Activated B cell treated with CpG ODN at 0.5 μM for 24 hours (primary cell): ENCODE results near the gene BSN. TPM values are rescaled to one million over a fixed set of nuclear protein-coding genes. Genes with fewer than 3 reads are reported as not detected.

Source experiments
- ATAC-seq: fragments of 200-7000 bp; cut with Tn5 transposase; one replicate; pipeline ENCODE4 v1.10.0; 2021; ENCODE audit warnings: low read depth, mild to moderate bottlenecking, moderate library complexity
- CTCF ChIA-PET: fragments of 350-600 bp; sonication (Branson Sonifier 250); formaldehyde crosslinking; loops from one replicate; lab custom pipeline; 2021; ENCODE audit warnings: antibody characterized with exemption; lab: Charles Lee
- POLR2A ChIA-PET: fragments of 350-600 bp; sonication (Branson Sonifier 250); formaldehyde crosslinking; loops from one replicate; lab custom pipeline; 2021; ENCODE audit warnings: antibody characterized with exemption; lab: Charles Lee
- DNase-seq: peaks from one replicate; pipeline ENCODE4 v3.0.0; 2022
- H3K27ac Mint-ChIP-seq: one replicate; pipeline ENCODE4 v1.8.0; 2020; ENCODE audit warnings: mixed read lengths
- H3K27me3 Mint-ChIP-seq: one replicate; pipeline ENCODE4 v1.8.0; 2021; ENCODE audit warnings: mixed read lengths
- H3K36me3 Mint-ChIP-seq: one replicate; pipeline ENCODE4 v1.8.0; 2021; ENCODE audit warnings: low read depth, mixed read lengths
- H3K4me1 Mint-ChIP-seq: one replicate; pipeline ENCODE4 v1.8.0; 2021; ENCODE audit warnings: mixed read lengths
- H3K4me3 Mint-ChIP-seq: one replicate; pipeline ENCODE4 v1.8.0; 2020; ENCODE audit warnings: mild to moderate bottlenecking, mixed read lengths
- H3K9me3 Mint-ChIP-seq: one replicate; pipeline ENCODE4 v1.8.0; 2020; ENCODE audit warnings: mixed read lengths
- intact Hi-C: fragments of 100-400 bp; cut with micrococcal nuclease; formaldehyde crosslinking; loops from one replicate; pipeline ENCODE4 v1.15.1; 2024
- total RNA-seq: library from RNA; stranded (reverse); gene quantifications from 2 replicates; pipeline ENCODE4 v1.2.3, GENCODE V29; 2022
- TF ChIP-seq, protein P1 (sequence below): fragments of 200-600 bp; IDR thresholded peaks from one replicate; pipeline ENCODE4 v1.8.0; 2022; ENCODE audit warnings: antibody characterized with exemption, mild to moderate bottlenecking

BSN gene
- total RNA-seq, 1 donor from 2014 or later = 0.69 TPM

DNA sequence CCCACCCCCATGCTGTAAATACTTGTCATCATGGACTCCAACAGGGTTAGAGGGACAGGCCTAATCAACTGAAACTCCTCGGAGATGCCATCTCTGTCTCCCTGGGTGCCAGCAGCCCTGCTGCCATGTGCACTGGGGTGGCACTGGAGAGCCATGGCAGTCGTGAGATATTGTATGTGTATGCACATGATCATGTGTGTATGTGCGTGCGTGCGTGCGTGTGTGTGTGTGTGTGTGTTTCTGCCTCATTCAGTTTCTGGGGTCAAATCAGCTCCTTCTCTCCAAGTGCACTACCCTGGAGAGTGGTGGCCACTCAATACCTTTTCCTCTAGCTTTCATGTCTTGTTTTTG lies 116.6 kb downstream of the BSN start:
- no peak for DNase-seq
- no peak overlapping the region for H3K4me3 Mint-ChIP-seq
- ATAC-seq = no peak
- peaks cover 12% of the 10 kb centered on the region for H3K36me3 Mint-ChIP-seq
- no peak overlapping the region for H3K27ac Mint-ChIP-seq
- no peaks in the 10 kb centered on the region for H3K27me3 Mint-ChIP-seq
- POLR2A ChIA-PET = interaction anchor here (1.5 kb wide), 1 partner anchor 131 kb away, joined by 17 read pairs; no protein-coding TSS in a partner anchor
- H3K4me1 Mint-ChIP-seq = peaks cover 22% of the 10 kb centered on the region
- intact Hi-C loops = loop anchor here (1.0 to 5.0 kb wide), 5 partner anchors 132 to 664 kb away; partner anchors contain the start of genes HYAL3, NAA80, RHOA and TCTA
- TF ChIP-seq, protein P1, sequence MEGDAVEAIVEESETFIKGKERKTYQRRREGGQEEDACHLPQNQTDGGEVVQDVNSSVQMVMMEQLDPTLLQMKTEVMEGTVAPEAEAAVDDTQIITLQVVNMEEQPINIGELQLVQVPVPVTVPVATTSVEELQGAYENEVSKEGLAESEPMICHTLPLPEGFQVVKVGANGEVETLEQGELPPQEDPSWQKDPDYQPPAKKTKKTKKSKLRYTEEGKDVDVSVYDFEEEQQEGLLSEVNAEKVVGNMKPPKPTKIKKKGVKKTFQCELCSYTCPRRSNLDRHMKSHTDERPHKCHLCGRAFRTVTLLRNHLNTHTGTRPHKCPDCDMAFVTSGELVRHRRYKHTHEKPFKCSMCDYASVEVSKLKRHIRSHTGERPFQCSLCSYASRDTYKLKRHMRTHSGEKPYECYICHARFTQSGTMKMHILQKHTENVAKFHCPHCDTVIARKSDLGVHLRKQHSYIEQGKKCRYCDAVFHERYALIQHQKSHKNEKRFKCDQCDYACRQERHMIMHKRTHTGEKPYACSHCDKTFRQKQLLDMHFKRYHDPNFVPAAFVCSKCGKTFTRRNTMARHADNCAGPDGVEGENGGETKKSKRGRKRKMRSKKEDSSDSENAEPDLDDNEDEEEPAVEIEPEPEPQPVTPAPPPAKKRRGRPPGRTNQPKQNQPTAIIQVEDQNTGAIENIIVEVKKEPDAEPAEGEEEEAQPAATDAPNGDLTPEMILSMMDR = no peak
- CTCF ChIA-PET = interaction anchor here (3.3 kb wide), 1 partner anchor 131 kb away, joined by 86 read pairs; no protein-coding TSS in a partner anchor
- no peaks in the 10 kb centered on the region for H3K9me3 Mint-ChIP-seq

DNA sequence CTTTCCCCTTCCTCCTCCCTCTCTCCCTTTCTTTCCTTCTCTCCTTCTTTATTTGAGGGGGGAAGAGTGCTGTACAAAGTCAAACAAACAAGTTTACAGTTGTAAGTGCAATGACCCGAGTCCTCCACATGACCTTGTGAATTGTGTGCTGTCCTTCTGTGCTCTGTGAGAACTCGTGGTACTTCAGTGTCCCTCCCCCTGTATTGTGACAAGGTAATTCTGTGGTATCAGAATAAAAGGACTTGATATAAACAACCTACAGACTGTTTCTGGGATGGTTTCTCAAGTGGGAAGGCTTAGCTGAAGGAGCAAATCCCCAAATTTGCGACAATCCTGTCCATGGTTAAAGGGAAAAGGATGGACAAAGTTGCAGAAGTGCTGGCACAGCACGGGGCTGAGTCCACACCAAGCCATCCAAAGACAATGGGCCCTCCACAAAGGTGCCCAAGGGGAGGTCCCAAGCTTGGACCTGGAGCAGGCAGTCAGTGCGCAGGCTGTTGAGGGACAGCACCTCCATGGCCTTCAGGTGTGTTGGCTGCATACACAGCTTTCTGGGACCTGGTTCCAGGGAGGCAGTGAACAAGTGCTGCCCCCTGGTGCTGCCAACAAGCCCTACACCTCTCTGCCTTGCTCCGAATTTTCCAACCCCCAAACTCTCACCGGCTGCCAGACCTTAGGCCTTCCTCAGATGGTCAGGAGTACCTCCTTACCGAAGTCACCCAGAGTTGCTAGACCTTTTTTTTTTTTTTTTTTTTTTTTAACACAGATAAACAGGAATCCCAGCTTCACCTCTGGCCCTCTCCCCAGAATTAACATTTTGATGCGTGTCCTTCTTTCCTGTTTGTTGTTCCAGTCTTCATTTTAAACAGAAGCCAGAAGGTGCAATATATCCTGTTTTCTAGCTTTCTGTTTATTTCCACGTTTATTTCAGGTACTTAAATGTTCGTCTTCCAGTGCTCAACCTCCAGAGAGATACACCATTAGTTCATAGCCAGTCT lies 117.3 kb downstream of the BSN start:
- TF ChIP-seq, protein P1 = no peak

DNA sequence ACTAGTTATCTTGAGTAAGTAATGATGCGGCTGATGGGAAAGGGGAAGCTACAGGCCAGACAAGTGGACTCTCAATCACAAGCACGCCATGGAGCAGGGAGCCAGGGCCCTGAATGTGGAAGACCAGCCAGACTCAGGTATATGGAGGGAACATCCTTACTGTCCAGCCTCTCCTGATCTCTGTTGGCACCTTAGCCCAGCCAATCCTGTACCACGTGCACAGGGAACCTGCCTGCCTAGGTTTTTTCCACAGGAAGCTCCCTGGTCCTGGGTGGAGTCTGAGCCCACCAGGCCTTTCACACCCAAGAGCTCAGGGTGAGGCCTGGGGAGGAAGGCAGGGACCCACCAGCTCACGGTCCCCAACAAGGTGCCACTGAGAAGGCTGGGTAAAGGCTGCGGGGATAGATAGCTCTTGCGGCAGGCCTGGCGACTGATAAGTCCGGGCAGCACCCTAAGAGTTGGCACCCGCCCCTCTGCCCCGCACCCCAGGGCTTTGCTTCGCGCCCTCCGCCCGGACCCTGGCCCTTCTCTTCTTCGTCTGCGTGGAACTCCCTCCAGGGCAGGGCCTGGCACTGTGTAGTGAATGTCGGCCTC lies 118.9 kb downstream of the BSN start:
- Mint-ChIP-seq H3K9me3 (no peaks in the 10 kb centered on the region), H3K36me3 (peaks cover 30% of the 10 kb centered on the region), H3K4me3 (peak overlapping the region; percentile 91), H3K27ac (peak overlapping the region; percentile 98), H3K27me3 (no peaks in the 10 kb centered on the region), H3K4me1 (peaks cover 22% of the 10 kb centered on the region)
- CTCF ChIA-PET = interaction anchor here (3.3 kb wide), 1 partner anchor 134 kb away, joined by 86 read pairs; no protein-coding TSS in a partner anchor
- intact Hi-C loops = loop anchor here (1.0 to 5.0 kb wide), 6 partner anchors 46 to 666 kb away; partner anchors contain the start of genes AMIGO3, CCDC71, HYAL3 and NAA80
- POLR2A ChIA-PET = interaction anchor here (0.6 to 1.2 kb wide), 8 partner anchors 16 to 246 kb away, joined by 3 to 10 read pairs (median 4); partner anchors contain the start of genes AMIGO3, BSN, GMPPB and MST1
- no peak for ATAC-seq
- TF ChIP-seq, protein P1 = no peak
- peak; percentile 20 for DNase-seq

More for the DNA sequence above, 117.3 kb downstream of the BSN start:
- DNase-seq = peak; percentile 57
- intact Hi-C loops = loop anchor here (1.0 to 5.0 kb wide), 5 partner anchors 132 to 664 kb away; partner anchors contain the start of genes HYAL3, NAA80, RHOA and TCTA
- no peaks in the 10 kb centered on the region for H3K9me3 Mint-ChIP-seq
- H3K36me3 Mint-ChIP-seq = peaks cover 16% of the 10 kb centered on the region
- H3K4me1 Mint-ChIP-seq = peaks cover 22% of the 10 kb centered on the region
- H3K27ac Mint-ChIP-seq = peak overlapping the region; percentile 80
- ChIA-PET CTCF (interaction anchor here (0.6 to 3.3 kb wide), 5 partner anchors 31 to 332 kb away, joined by 3 to 86 read pairs (median 3); partner anchors contain the start of gene USP4), POLR2A (interaction anchor here (0.6 to 1.5 kb wide), 4 partner anchors 132 to 458 kb away, joined by 4 to 17 read pairs (median 6); no protein-coding TSS in a partner anchor)
- H3K4me3 Mint-ChIP-seq = peak overlapping the region; percentile 76
- H3K27me3 Mint-ChIP-seq = no peaks in the 10 kb centered on the region
- no peak for ATAC-seq

DNA sequence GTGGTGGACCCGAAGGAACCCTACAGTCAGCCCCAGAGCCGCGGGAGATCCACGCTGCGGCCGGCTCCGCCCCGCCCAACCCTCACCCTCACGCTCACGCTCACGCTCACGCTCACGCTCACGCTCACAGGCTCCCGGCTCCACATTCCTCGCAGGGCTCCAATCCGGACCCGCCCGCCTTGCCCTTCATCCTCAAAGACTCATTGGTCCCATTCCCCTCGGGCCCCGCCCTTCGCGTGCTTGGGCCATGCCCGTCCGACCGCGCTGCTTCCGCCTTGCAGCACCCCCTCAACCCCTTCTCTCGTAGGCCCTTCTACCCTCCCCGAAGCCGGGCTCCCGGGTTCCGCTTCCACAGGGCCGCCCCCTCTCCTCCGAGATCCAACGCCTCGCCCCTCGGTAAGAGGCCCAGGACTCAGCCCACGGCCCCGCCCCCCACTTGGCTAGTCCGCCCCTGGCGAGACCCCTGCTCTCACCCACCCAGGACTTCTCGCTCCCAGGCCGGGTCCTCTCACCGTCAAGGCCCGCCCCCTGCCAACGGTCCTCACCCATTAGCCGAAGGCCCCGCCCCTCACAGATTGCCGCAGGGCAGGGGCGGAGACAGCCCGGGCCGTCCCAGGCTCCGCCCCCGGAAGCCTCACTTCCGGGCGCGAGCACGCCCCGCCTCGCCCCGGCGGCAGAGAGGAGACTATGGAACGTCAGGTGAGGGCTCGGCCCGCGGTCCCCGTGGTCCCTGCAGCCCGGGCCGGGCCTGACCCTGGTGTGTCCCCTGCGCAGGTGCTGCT lies 119.6 kb downstream of the BSN start, which contains the start of gene APEH:
TSS of gene APEH (plus strand) at position 637 of the 782 bp plus-strand sequence. CDS start at position 688, 51 bp downstream.
- ChIA-PET CTCF (interaction anchor here (3.3 kb wide), 1 partner anchor 134 kb away, joined by 86 read pairs; no protein-coding TSS in a partner anchor), POLR2A (interaction anchor here (0.6 to 1.2 kb wide), 6 partner anchors 45 to 556 kb away, joined by 3 to 10 read pairs (median 4); partner anchors contain the start of genes AMIGO3, BSN and GMPPB)
- ATAC-seq = peak; percentile 88

More for the DNA sequence above, 119.6 kb downstream of the BSN start, which contains the start of gene APEH:
- intact Hi-C loops = loop anchor here (1.0 to 5.0 kb wide), 12 partner anchors 15 to 1117 kb away; partner anchors contain the start of genes AMIGO3, CCDC71, DAG1 and HYAL3
- TF ChIP-seq, protein P1 = no peak
- Mint-ChIP-seq H3K27ac (peak within 1 kb of the TSS; percentile 98), H3K36me3 (peaks cover 36% of the 10 kb centered on the region), H3K9me3 (no peaks in the 10 kb centered on the region), H3K4me1 (peaks cover 22% of the 10 kb centered on the region), H3K4me3 (peak within 1 kb of the TSS; percentile 91), H3K27me3 (no peaks in the 10 kb centered on the region)
- peak; percentile 98 for DNase-seq
